ENCODE data around the gene SMC3.

GRCh38 chr10:110638319-110638718, 70.8 kb downstream of the SMC3 start:
- TF ChIP-seq CTCF (IDR thresholded peaks at IDR 0.05 in 8 of 11, conservative IDR thresholded peaks at IDR 0.05 in 3 of 11): no peak
- TF ChIP-seq POLR2A (IDR thresholded peaks at IDR 0.05): no peak
- TF ChIP-seq POLR2AphosphoS5 (IDR thresholded peaks at IDR 0.05): no peak

Measured in spleen (tissue), 7 donors.